ENCODE data around the gene OR52E4.

Gene OR52E4

GRCh38 chr11:5880329-5880728 lies at the start of gene OR52E4:
Gene OR52E4, plus strand, starts transcription at chr11:5880629. Its CDS starts 3,664 bp downstream, at chr11:5884293.
- DNase-seq (ENCODE audit: low spot score): no peak

- DNase-seq (ENCODE audit: low spot score): no peak
These were observed 49.1 kb upstream of the OR52E4 start for GRCh38 chr11:5831196-5831829.

GRCh38 chr11:5833446-5833845 lies 47.0 kb upstream of the OR52E4 start:
- DNase-seq (ENCODE audit: low spot score): no peak

- no peak for DNase-seq (ENCODE audit: low spot score)
These were observed 42.7 kb upstream of the OR52E4 start for GRCh38 chr11:5837695-5838094.

- DNase-seq (ENCODE audit: low spot score): no peak
These were observed 38.6 kb upstream of the OR52E4 start, which contains the start of gene OR52E6 for GRCh38 chr11:5841797-5842196. Gene OR52E6, minus strand, starts transcription at chr11:5841897. Its CDS starts 0 bp downstream, at chr11:5841897.

- DNase-seq (ENCODE audit: low spot score): no peak
These were observed 33.7 kb upstream of the OR52E4 start for GRCh38 chr11:5846701-5847100.

- DNase-seq (ENCODE audit: low spot score): no peak
These were observed 32.7 kb upstream of the OR52E4 start for GRCh38 chr11:5847711-5848110.

GRCh38 chr11:5851002-5851401 lies 29.4 kb upstream of the OR52E4 start:
- no peak for DNase-seq (ENCODE audit: low spot score)

- no peak for DNase-seq (ENCODE audit: low spot score)
These were observed 22.8 kb upstream of the OR52E4 start, which contains the start of gene OR52E8 for GRCh38 chr11:5857590-5857989. Gene OR52E8, minus strand, starts transcription at chr11:5857690. Its CDS starts 0 bp downstream, at chr11:5857690.

- DNase-seq (ENCODE audit: low spot score): no peak
These were observed 14.6 kb upstream of the OR52E4 start for GRCh38 chr11:5865826-5866225.

GRCh38 chr11:5878564-5878963 lies 1.9 kb upstream of the OR52E4 start:
- no peak for DNase-seq (ENCODE audit: low spot score)

- no peak for DNase-seq (ENCODE audit: low spot score)
These were observed 1.3 kb downstream of the OR52E4 start for GRCh38 chr11:5881756-5882155.

- DNase-seq (ENCODE audit: low spot score): no peak
These were observed 6.7 kb downstream of the OR52E4 start for GRCh38 chr11:5887172-5887571.

- no peak for DNase-seq (ENCODE audit: low spot score)
These were observed 7.2 kb downstream of the OR52E4 start for GRCh38 chr11:5887661-5888060.

- DNase-seq (ENCODE audit: low spot score): peak; percentile 10
These were observed 10.9 kb downstream of the OR52E4 start for GRCh38 chr11:5891216-5891800.

- DNase-seq (ENCODE audit: low spot score): no peak
These were observed 12.5 kb downstream of the OR52E4 start, which contains the start of gene OR52E5 for GRCh38 chr11:5892908-5893307. Gene OR52E5, plus strand, starts transcription at chr11:5893208. Its CDS starts 7,569 bp downstream, at chr11:5900777.

- DNase-seq (ENCODE audit: low spot score): no peak
These were observed 19.1 kb downstream of the OR52E4 start for GRCh38 chr11:5899534-5899933.

- no peak for DNase-seq (ENCODE audit: low spot score)
These were observed 30.1 kb downstream of the OR52E4 start for GRCh38 chr11:5910540-5910939.

GRCh38 chr11:5922749-5923426 lies 42.5 kb downstream of the OR52E4 start:
- DNase-seq (ENCODE audit: low spot score): no peak

- no peak for DNase-seq (ENCODE audit: low spot score)
These were observed 43.0 kb downstream of the OR52E4 start for GRCh38 chr11:5923427-5923776.

GRCh38 chr11:5923794-5924193 lies 43.4 kb downstream of the OR52E4 start:
- no peak for DNase-seq (ENCODE audit: low spot score)

GRCh38 chr11:5928271-5928670 lies 47.8 kb downstream of the OR52E4 start:
- DNase-seq (ENCODE audit: low spot score): no peak

GRCh38 chr11:5928811-5929210 lies 48.4 kb downstream of the OR52E4 start:
- no peak for DNase-seq (ENCODE audit: low spot score)
